ENCODE data around the gene NSUN3.
A peak's percentile ranks its signal among the peaks of the same experiment; 100 is the strongest.

The NSUN3 gene

DNA sequence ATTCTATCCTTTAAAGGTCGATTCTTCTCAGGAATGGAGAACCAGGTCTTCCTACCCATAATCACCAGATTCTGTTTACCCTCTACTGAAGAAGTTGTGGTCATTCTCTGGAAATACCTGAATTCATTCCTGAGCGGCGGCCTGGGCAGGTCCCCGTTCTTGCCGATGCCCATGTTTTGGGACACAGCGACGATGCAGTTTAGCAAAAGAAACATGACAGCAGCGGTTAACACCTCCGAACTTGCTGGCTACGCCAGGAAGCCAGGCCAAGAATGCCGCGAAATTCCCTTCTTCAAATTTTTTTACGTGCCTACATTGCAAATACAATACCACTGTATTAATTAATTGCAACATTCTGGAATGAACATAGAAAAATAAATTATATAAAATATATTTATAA is 1.6 kb upstream of the NSUN3 start:
- TF ChIP-seq, protein P1, sequence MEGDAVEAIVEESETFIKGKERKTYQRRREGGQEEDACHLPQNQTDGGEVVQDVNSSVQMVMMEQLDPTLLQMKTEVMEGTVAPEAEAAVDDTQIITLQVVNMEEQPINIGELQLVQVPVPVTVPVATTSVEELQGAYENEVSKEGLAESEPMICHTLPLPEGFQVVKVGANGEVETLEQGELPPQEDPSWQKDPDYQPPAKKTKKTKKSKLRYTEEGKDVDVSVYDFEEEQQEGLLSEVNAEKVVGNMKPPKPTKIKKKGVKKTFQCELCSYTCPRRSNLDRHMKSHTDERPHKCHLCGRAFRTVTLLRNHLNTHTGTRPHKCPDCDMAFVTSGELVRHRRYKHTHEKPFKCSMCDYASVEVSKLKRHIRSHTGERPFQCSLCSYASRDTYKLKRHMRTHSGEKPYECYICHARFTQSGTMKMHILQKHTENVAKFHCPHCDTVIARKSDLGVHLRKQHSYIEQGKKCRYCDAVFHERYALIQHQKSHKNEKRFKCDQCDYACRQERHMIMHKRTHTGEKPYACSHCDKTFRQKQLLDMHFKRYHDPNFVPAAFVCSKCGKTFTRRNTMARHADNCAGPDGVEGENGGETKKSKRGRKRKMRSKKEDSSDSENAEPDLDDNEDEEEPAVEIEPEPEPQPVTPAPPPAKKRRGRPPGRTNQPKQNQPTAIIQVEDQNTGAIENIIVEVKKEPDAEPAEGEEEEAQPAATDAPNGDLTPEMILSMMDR (IDR thresholded peaks at IDR 0.05; ENCODE audit: control insufficient read depth, extremely low read depth, insufficient read depth), result no peak
- no peak for DNase-seq (ENCODE audit: low read depth)

DNA sequence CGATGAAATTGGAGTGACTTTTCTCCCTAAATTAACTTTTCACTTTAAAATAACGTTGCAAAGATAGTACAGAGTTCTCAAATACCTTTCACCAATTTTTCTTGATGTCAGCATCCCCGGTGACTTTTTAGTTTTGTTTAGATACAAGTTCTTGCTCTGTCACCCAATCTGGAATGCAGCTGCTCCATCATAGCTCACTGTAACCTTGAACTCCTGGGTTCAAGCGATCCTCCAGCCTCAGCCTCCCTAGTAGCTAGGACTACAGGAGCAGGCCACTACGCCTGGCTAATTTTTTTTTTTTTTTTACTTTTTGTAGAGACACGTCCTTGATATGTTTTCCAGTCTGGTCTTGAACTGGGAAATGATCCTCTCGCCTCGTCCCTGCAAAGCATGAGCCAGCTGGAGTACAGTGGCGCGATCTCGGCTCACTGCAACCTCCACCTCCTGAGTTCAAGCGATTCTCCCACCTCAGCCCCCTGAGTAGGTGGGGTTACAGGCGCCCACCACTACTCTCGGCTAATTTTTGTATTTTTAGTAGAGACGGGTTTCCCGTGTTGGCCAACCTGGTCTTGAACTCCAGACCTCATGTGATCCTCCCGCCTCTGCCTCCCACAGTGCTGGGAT is 747 bp downstream of the NSUN3 start:
- peak overlapping the region; percentile 80 for H3K4me3 ChIP-seq (ENCODE audit: low read depth, low read length)
- no peak for DNase-seq (ENCODE audit: low read depth)

More for the DNA sequence above, 1.6 kb upstream of the NSUN3 start:
- H3K4me3 ChIP-seq (ENCODE audit: low read depth, low read length), result no peak overlapping the region

DNA sequence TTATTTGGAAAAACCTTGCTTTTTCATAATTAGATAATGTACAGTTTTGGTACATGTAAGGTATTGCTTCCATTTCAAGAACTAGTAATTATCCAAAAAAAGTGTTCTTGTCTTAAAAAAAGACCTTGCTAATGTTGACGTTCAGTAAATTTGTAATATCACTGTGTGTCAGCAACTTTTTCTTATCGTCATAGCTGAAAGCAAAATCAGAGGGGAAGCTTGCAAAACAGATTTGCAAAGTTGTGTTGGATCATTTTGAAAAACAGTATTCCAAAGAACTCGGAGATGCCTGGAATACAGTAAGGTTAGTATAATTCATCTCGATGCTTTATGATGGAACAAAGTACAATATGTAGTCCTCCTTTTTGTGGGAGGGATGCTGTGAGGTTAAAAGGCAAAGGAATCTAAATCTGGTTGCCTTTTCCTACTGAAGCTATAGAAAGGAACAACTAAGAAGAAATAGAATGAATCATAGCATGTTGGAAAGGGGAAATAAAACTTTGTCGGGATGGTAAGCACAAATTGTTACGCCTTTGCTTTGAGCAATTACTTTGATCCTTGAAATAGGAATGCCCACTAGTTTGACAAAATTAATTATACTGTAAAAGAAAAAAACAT is 1.5 kb downstream of the NSUN3 start:
- H3K4me3 ChIP-seq (ENCODE audit: low read depth, low read length), result peak overlapping the region; percentile 80
- TF ChIP-seq, protein P1 (IDR thresholded peaks at IDR 0.05; ENCODE audit: control insufficient read depth, extremely low read depth, insufficient read depth), result no peak
- DNase-seq (ENCODE audit: low read depth), result no peak

More for the DNA sequence above, 747 bp downstream of the NSUN3 start:
- TF ChIP-seq, protein P1 (IDR thresholded peaks at IDR 0.05; ENCODE audit: control insufficient read depth, extremely low read depth, insufficient read depth), result no peak

DNA sequence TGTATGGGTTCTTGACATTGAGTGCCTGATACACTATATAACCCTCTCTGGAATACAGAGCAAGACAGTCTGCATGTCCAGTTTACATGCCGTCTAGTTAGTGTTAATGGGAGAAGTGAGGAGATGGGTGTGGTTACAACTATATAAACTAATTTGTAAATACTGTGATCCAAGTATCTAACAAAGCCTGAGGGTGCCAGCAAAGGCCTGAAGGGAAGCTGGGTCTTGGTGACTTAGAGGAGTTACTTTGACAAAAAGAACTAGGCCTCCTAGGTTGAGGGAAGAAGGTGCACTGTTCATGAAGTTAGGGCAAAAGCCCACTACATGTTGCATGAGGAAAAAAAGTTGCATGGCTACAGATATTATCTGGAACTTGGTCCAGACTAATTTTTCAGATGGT is 2.3 kb downstream of the NSUN3 start:
- TF ChIP-seq, protein P1 (IDR thresholded peaks at IDR 0.05; ENCODE audit: control insufficient read depth, extremely low read depth, insufficient read depth), result no peak
- H3K4me3 ChIP-seq (ENCODE audit: low read depth, low read length), result no peak overlapping the region
- no peak for DNase-seq (ENCODE audit: low read depth)

DNA sequence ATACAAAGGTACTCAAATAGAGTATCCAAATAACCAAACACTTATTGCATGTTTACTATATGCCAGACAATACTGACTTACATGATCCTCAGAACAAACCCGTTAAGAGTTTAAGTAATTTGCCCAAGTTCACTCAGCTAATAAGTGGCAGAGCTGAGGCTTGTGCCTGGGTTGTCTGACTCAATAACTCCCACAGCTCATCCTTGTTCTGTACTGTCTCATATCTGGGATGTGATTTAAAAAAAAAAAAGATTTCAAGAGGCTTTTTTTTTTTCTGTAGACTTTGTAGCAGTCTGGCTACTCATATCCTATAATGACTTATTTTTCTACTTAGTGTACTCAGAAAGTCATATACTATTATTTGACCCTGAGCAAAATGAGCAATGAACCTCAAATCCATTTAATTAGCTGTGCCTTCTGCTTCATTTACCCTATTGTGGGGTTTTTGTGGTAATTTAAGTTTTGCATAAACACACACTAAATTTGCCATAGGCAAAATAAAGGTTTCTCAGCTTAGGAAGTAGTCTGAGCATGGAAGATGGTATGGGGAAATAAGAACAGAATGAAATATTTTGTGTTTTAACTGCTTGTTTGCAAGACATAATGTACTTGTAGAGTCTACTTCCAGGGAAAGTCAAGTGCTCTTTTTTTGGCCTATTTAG is 3.1 kb downstream of the NSUN3 start:
- no peak for DNase-seq (ENCODE audit: low read depth)
- TF ChIP-seq, protein P1 (IDR thresholded peaks at IDR 0.05; ENCODE audit: control insufficient read depth, extremely low read depth, insufficient read depth), result no peak
- H3K4me3 ChIP-seq (ENCODE audit: low read depth, low read length), result no peak overlapping the region

DNA sequence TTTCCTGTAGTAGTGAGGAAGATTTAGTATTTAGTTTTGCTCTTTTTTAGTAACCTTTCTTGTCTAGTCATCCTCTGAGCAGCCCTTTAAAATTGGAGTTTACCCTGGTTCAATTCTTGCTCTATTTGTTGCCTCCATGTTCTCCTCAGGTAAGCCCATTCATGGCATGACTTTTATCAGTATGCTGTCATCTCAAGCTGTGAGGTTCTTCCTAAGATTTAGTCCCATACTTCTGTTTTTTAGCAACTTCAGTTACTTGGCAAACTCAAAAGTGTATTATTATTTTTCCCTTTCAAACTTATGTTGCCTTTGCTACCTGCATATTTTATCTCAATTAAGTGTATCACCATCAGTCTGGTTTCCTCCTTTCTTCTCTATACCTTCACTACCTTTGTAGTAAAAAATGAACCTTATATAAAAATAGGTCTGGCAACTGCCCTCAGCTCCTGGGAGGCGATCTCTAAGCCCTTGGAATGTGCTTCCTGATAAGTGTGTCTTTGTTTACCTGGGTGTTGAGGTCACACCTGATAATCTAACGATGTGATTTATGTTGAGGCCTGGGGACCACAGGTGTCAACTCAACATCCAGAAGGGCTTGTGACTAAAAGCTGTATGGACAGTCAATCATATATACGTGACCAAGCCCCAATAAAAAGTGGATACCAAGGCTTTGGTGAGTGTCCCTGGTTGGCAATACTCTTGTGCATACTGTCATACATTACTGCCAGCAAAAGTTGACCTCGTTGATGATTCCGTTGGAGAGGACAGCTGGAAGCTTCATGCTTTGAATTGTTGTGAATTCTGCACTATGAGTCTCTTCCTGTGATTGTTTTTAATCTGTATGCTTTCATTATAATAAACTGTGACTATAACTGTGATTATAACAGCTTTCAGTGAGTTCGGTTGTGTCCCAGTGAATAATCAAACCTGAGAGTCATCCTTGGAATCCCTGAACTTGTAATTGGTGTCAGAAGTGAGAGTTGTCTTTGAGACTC is 3.9 kb downstream of the NSUN3 start:
- DNase-seq (ENCODE audit: low read depth), result no peak
- TF ChIP-seq, protein P1 (IDR thresholded peaks at IDR 0.05; ENCODE audit: control insufficient read depth, extremely low read depth, insufficient read depth), result no peak
- H3K4me3 ChIP-seq (ENCODE audit: low read depth, low read length), result no peak overlapping the region

All from LNCaP clone FGC (cell line).